Fibroblast of skin of left quadriceps (primary cell): ENCODE measurements around the gene PPEF1.
"Not testable (repeated sequence)": the region's sequence is repeated elsewhere in the genome, so short reads cannot be mapped to it uniquely, and the experiment has no call there.

ENCODE experiments used
- DNase-seq, 2 experiments: peaks; one replicate each; pipeline ENCODE4 v3.0.0-alpha.2; 2013; ENCODE audit warnings: low read depth in 2 of 2

The PPEF1 gene

DNA sequence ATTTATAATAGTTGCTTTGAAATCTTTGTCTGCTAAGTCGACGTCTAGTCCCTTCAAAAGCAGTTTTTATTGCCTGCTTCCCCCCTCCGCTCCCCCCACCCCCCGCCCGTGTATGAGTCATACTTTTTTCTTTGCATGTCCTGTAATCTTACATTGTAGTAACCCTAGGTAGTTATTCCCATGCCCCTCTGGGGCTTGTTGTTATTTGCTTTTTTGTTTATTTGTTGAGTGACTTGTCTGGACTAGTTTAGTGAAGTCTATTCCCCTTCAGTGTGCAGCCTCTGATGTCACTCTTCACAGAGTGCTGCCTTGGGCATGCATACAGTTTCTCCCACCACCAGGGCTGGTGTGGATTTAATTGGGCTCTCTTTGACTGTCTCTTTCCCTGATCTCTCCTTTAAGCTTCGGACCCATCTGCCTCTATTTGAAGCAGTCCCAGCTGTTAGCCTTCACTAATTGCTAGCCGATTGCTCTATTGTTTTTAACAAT is 86.2 kb downstream of the PPEF1 start:
- no peak for DNase-seq

DNA sequence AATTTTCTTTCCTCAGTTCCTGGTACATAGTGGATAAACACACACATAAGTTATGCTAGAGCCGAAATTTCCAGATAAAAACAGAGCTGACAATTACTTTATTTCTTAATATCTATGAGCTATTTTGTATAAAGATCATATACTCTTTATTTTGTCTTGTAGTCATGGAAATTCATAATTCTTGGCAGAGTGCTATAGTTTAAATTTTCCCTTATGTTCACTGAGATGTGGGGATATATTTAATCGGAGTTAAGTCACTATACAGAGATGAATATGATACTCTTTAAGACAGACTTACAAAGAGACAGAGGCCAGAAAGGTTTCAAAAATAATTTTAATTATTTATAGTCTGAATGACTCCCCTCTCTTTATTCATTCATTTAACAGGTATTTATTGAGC is 89.7 kb downstream of the PPEF1 start:
- no peak for DNase-seq

DNA sequence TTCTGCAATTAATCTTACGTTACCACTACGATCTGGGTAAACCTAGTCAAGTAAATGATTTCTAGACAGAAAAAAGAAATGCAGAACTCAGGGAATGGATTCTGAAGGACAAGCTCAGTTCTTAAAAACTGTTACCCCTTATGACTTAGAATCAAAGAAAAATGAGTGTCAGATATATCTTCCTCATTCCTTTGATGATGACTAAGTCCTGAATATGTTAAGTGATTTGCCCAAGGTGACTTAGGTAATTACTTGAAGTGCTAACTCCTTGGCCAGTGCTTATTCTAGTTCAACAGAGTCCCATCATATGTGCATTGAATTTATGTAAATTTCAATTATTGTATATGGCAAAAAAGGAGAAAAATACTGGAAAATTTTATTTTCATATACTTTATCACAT is 92.5 kb downstream of the PPEF1 start:
- no peak for DNase-seq

DNA sequence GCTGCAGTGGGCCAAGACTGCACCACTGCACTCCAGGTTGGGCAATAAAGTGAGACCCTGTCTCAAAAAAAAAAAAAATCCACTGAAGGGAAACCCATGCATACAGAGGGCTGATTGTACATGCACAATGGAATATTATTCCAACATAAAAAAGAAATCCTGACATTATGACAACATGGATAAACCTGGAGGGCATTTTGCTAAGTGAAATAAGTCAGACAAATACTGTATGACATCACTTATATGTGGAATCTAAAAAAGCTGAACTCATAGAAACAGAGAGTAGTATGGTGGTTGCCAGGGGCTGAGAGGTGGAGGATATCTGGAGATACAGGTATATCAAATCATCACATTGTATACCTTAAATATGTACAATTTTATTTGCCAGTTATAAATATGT is 102.2 kb downstream of the PPEF1 start:
- DNase-seq: no peak

DNA sequence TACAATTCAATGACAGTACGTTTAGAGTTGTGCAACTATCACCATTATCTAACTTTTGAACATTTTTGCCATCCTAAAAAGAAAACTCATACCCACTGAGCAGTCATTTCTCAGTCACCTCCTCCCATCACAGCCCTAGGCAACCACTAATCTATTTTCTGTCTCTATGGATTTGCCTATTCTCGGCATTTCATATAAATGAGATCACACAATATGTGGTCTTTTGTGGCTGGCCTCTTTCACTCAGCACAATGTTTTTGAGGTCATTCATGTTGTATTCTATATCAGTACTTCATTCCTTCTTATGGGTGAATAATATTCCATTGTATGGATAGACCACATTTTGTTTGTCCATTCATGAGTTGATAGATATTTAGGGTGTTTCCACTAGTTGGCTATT is 103.0 kb downstream of the PPEF1 start:
- DNase-seq: no peak

DNA sequence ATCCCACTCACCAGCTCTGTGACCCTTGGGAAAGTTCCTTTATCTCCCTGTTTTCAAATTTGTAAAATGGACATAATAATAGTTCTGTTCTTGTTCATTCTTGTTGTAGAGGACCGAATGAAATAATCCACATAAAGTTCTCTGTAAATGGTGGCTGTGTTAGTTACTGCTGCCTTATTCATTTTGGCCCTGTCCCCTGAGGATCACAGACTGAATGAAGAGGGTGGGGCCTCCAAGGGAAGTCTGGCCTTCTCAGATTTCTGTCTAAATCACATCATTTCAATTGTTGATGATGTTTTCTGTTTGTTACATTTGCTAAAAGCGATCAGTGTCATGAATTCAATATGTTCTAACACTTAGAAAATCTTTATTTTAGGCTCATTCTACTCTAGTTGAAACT is 117.9 kb downstream of the PPEF1 start:
- no peak for DNase-seq

DNA sequence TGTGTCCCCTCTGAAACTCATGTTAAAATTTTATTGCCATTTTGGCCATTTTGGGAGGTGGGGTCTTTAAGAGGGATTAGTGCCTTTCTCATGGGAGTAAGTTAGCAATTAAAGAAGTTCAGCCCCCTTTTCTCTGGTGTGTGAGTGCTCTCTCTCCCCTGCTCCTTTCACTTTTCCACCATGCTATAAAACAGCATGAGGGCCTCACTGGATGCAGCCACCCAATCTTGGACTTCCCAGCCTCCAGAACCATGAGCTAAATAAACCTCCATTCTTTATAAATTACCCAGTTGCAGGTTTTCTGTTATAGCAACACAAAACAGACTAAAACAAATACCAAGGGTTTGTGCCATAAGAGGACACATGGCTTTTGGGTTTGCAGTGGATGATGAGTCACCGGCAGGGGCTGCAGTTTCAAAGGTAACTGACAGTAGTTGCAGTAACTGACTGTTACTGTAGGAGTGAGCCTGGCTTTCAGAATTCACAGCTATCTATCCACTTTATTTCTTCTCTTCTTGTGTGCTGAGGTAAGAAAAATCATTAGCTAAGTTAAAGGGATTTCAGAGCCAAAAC is 121.5 kb downstream of the PPEF1 start:
- DNase-seq: no peak

DNA sequence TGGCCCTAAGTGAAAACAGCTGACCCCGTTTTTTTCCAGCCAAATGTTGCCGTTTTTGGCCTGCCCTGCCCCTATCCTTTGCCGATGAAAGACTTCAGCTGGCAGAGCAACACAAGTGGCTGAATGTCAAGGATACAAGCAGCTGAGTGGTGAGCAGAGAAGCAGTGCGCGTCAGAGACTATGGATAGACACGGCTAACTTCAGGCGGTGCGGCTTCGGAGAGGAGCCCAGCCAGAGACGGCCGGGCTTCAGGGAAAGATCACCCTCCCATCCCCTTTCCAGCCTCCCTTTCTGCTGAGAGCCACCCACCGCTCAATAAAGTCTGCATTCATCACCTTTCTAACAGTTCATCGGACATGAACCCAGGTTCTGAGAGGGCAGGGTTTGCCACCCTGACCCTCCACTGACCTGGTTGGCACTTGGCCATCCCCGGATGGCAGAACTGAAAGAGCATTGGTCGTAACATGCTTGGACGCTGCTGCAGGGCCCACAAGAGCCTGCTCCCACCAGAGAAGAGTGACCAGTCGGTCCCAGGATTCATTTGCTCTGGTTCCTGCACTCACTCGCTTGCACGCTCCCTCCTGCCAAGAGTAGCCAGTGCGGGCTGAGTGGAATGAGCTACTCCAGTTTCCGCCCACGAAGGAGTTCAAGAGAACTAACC is 125.8 kb downstream of the PPEF1 start:
- no peak for DNase-seq

DNA sequence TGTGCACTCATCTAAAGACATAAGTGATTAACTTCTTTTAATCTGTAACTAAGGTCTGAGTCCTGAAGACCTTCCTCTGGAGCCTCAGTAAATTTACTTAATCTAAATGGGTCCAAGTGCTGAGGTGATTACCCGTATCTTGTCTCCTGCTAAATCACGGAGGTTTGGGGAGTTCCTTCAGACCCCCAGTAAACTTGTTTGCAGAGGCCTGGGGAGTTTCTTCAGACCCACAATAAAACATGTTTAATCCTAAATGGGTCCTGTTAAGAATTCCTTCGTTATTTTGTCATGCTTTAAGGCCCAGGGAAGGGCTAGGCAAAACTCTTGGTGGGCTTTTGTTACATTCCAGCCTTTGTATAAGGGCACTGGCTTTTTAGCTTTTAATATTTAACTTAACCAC is 140.5 kb downstream of the PPEF1 start:
- DNase-seq: not testable (repeated sequence)

DNA sequence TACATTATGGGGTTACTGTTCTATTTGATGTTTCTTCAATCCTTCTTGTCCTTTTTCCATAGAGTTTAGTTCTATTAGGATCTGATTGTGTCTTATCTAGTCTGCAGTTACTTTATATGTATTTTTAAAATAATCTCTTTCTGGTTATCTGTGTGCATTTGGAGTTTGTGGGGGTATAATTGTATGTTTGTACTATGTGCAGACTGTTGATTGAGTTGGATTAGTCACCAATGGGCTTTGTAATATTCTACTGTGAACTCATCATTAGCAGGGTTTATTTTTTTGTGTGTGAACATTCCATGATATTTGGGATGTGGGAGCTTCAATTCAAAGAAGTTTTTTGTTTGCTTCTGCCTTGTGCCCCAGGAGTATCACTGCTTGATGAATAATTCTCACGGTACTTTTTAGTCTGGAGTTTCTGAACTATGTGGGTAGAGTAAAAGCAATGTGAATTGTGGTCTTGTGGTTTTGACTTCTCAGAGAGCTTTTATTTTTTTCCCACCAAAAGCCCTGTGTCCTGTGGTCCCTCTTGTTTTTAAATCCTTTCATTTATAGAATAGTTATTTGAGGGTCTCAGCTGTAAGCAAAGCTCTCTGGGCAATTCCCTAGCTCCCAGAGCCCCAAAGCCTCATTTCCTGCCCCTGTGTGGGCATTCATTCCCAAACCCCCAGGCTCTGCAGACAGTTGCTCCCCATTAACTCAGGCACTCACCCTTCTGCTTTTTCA is 148.6 kb downstream of the PPEF1 start:
- peak; percentile 26 to 31 for DNase-seq

DNA sequence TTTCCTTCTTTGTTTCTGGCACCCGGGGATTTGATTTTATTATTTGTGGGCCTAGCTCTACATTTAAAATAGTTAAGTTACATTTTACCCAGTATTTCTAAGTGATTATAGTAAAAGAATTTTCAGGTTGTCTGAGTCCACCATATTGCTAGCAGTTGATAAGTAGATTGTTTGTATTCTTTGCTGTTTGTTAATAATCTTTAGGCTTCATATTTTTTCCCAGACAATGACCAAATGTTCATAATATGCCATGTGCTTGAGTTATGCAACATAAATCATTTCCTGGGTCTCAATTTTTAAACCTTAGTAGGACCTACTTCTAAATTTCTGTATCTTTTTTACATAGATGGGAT is 149.2 kb downstream of the PPEF1 start:
- DNase-seq: no peak

DNA sequence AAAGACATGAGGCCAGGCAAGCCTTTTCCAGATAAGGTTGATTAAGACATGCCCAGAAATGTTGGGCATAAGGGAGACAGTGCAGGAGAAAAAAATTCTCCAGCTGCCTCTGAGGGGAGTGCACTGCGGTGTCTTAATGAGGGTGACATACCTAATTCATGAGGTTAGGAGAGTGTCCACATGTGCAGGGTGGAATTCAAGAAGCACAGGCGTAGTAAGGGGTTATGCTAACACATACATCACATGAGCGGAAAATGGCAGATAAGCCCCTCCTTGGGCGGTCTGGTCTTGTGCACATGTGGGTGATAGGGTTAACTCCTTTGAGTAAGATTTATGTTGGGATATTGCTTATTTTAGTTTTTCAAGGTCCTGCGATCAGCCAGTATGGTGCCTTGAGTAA is 154.1 kb downstream of the PPEF1 start:
- DNase-seq: no peak

DNA sequence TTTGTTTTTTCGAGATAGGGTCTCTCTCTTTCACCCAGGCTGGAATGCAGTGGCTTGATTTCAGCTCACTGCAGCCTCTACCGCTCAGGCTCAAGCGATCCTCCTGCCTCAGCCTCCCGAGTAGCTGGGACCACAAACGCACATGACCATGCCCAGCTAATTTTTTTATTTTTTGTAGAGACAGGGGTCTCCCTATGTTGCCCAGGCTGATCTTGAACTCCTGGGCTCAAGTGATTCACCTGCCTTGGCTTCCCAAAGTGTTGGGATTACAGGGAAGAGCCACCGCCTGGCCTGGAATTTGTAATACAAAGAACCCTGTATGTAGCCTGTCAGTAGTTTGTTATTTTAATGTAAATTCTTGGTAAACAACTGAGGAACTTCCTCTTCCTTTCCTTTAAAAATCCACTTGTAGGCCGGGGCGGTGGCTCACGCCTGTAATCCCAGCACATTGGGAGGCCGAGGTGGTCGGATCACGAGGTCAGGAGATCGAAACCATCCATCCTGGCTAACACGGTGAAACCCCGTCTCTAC is 157.0 kb downstream of the PPEF1 start:
- no peak for DNase-seq

DNA sequence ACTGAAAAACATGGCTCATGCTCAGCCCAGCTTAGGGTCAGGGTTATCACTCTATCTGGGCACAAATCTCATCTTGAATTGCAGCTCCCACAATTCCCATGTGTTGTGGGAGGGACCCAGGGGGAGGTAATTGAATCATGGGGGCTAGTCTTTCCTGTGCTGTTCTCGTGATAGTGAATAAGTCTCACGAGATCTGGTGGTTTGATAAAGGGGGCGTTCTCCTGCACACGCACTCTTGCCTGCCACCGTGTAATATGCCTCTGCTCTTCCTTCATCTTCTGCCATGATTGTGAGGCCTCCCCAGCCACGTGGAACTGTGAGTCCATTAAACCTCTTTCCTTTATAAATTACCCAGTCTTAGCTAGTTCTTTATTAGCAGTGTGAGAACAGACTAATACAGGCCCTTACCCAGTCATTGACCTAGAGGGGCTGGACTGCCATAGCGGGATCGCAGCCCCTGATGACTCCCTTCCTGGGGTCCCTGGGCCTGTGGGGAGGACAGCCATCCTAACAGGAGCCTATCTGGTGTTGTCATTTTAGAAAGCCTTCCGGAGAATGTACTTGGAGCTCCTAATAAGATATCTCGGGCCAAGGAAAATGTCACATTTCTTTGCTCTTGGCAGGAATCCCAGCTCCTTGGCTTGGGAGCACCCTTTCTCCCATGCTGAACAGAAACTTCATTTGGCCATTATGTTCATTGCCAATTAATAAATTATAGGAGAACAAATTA is 163.9 kb downstream of the PPEF1 start:
- DNase-seq: no peak

DNA sequence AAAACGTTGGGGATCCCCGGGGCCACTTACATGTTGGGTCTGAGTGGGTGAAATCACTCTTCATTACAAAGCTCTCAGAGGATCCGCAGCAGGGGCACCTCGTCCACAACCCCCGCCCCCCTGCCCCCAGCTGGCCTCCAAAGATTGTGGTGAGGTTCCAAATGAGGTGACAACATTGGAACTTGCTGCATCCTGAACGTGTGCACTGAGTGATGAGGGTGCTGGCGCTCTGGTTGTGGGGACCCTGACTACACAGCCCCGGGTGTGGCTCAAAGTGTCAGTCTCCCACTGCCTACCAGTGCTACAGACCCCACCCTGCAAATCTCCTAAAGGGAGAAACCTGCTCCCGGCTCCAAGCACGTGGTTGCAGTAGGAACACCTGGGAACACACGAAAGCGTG is 164.5 kb downstream of the PPEF1 start:
- DNase-seq: no peak

DNA sequence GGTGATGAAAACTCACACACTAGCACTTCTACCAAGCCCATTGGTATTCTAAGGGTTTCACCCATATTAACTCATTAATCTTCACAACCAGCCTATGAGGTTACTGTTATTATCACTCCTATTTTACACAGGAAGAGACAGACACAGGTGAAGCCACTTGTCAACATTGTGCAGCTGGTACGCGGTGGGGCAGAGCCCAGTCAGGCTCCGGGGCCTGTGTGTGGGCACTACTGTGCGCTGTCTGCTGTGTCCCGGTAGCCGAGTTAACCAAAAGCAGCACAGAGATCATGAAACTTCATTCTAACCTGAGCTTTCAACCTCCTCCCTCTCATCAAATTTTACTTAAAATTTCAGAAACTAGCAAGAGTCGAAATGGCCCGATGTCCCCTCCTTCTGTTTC is 165.2 kb downstream of the PPEF1 start:
- no peak for DNase-seq

DNA sequence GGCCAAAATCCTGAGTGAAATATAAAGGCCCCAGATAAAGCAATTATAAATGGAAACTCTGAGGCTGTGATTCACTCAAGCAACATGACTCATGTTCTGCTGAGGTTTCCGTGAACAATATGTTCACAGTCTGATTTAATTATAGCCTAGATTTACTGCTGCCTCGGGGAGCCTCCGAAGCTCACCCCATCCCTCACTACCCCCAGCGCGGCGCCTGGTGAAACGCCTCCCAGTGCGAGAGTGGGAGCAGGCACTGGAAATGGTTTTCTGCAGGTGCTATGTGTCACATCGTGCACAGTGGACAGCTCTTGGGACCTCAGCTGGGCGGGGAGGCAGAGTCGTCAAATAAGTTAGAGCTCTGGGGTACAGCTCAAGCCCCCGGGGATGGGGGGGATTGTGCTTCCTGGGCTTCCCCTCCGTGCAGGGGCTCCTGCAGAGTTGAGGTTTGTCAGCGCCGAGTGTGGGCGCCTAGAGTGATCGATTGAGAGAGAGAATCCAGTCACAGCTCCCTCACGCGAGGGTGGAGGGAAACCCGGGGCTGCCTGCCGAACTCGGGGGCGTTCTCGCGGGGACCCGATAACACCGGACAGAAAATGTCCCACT is 165.8 kb downstream of the PPEF1 start:
- DNase-seq: peak; percentile 51 to 55

DNA sequence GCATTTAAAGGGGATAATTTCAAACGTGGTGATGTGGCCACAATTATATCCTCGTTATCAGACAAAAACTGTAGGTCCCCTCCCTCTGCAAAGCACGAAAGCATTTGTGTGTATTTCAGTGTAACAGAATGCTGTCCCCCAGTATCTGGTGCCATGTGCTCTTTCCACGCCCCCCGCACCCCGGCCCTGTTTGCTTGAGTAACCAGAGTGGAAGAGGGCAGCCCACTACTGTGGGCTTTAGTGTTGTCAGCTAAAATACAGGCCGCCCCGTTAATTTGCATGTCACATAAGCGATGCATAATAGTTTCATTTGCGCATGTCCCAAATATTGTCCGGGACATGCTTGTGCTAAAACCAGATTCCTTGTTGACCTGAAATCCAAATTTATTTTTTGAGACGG is 166.4 kb downstream of the PPEF1 start:
- DNase-seq: no peak

DNA sequence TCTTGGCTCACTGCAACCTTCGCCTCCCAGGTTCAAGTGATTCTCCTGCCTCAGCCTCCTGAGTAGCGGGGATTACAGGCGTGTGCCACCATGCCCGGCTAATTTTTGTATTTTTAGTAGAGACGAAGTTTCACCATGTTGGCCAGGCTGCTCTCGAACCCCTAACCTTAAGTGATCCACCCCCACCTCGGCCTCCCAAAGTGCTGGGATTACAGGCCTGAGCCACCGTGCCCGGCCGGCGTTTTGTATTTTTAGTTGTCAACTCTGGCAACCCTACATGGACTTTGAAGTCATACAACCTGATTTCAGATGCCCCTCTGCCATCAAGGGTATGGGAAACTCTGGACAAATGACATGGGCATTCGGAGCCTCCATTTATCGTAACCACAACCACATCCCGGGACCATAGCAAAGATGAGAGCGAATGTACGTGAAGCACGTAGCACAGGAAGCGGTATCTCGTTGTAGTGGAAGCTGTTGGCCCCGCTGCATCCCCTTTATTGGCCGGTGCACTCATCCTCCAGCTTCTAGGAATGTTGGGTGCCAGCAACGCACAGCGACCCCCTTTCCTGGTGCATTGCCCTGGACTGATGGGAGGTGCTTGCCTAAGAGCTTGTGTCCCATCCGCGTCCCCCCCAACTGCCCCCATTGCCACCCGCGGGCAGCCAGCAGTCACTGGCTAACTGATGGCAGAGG is 167.3 kb downstream of the PPEF1 start:
- DNase-seq: no peak

DNA sequence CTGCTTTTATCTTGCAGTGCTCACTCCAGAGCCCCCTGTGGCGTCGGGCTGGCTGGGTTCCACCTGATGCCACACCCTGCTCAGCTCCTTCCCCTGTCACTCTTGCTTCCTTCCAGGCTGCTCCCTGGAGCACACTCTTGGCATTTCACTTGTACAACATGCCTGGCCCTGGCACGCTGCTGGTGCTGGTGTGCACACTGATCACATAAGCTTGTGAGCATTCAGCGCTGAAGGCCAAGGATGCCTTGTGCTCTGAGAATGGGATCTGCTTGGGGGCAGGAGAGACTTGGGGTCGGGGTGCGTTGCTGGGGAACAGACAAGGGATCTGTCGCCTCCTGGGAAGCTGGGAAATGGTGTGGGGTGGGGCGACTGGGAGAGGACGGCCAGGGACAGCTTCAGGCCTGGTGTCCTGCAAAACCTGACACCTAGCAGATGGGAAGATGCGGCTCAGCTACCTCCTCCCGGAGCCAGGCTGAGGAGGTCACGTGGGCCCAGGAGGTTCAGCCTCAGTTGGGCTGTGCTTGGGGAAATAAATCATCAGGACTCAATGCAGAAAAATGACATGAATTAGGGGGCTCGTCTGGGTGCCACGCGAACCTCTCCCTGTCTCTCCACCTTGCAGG is 167.9 kb downstream of the PPEF1 start:
- no peak for DNase-seq

DNA sequence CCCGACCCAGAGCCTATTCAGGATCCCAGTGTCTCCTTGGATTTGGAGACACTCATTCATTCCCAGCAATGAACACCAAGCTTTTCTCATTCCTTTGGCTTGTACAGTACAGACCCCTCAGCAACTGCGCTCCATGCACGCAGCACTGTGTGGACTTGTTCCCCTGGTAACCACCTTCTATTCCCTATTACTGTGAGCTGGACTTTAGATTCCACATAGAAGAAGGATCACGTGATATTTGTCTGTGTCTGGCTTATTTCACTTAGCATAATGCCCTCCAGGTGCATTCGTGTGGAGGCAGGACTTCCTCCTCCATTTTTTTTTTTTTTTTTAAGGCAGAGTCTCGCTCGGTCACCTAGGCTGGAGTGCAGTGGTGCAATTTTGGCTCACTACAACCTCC is 170.0 kb downstream of the PPEF1 start:
- no peak for DNase-seq
